Kidney (tissue), 14 donors: ENCODE data around the gene HEYL. TPM values are rescaled to one million over a fixed set of nuclear protein-coding genes. Genes with fewer than 3 reads are reported as not detected.

Experiments used
- DNase-seq, 5 donors: peaks; one replicate each; pipeline ENCODE4 v3.0.0-alpha.2; 2013 to 2020
- FAIRE-seq: peaks from 2 replicates; lab custom pipeline; 2012; peaks lifted over from hg19 to GRCh38; lab: Jason Lieb, UNC
- H3K27ac ChIP-seq, 2 donors: one replicate each; pipeline ENCODE4 v1.7.0; 2013; ENCODE audit warnings: low read depth in 2 of 2, low read length in 2 of 2, inconsistent platforms in 1 of 2
- H3K27me3 ChIP-seq: one replicate; pipeline ENCODE4 v1.7.1; 2013; ENCODE audit warnings: low read length, inconsistent platforms; ENCODE audit not compliant: control insufficient read depth, insufficient read depth
- H3K36me3 ChIP-seq, 3 donors: one replicate each; pipeline versions ENCODE4 v1.7.0 to v1.7.1; 2013; ENCODE audit warnings: low read length in 3 of 3, control low read depth in 1 of 3, inconsistent platforms in 1 of 3; ENCODE audit not compliant: insufficient read depth in 3 of 3, control insufficient read depth in 2 of 3
- H3K4me1 ChIP-seq, 3 donors: one replicate each; pipeline versions ENCODE4 v1.7.0 to v1.7.1; 2013; ENCODE audit warnings: low read length in 3 of 3, inconsistent platforms in 1 of 3, low read depth in 1 of 3; ENCODE audit not compliant: control insufficient read depth in 2 of 3, insufficient read depth in 2 of 3
- H3K4me3 ChIP-seq, 3 donors: one replicate each; pipeline versions ENCODE4 v1.7.0 to v1.8.1; 2013; ENCODE audit warnings: low read length in 3 of 3, control low read depth in 1 of 3, inconsistent platforms in 1 of 3
- H3K9ac ChIP-seq, 3 donors: one replicate each; pipeline versions ENCODE4 v1.7.0 to v1.7.1; 2013; ENCODE audit warnings: low read length in 3 of 3, control low read depth in 1 of 3, inconsistent platforms in 1 of 3
- H3K9me3 ChIP-seq, 3 donors: one replicate each; pipeline versions ENCODE4 v1.7.0 to v1.7.1; 2013; ENCODE audit warnings: low read length in 3 of 3, control low read depth in 1 of 3, inconsistent platforms in 1 of 3; ENCODE audit not compliant: control insufficient read depth in 2 of 3, insufficient read depth in 1 of 3
- CTCF ChIP-seq: IDR thresholded peaks from 3 replicates; pipeline ENCODE4 v1.5.1; 2012; ENCODE audit warnings: mild to moderate bottlenecking, moderate library complexity, borderline replicate concordance; ENCODE audit not compliant: insufficient read depth; ENCODE audit errors: extremely low read depth
- intact Hi-C: fragments of 100-400 bp; cut with DNase I; formaldehyde crosslinking; loops from one replicate; pipeline ENCODE4 v1.11.1; 2022
- polyA plus RNA-seq: library from polyadenylated mRNA; stranded (reverse); fragments of 350-450 nt; fragmentation: Illumina TruSeq; extraction: RNeasy Lipid Tissue Mini Kit (QIAGEN cat#74804); gene quantifications from one replicate; pipeline ENCODE4 v1.2.3, GENCODE V29; 2014; ENCODE audit warnings: low read depth, low replicate concordance; ENCODE audit not compliant: insufficient read depth
- total RNA-seq: library from RNA; stranded (reverse); fragmentation: NEBNext Ultra II Directional; extraction: Animal tissue kit (Norgen Biotek cat#: 25700); gene quantifications from one replicate; pipeline ENCODE4 v1.2.1, GENCODE V29; 2021
- donor health status: control.
- donor health status: control.
- donor health status: control.
- donor health status: control.
- donor health status: control.
- donor health status: DM: yes; HTN: yes; CAD: no.
- donor health status: Normal renal cell carcinoma (clear cell type).

The HEYL gene
- total and polyA plus RNA-seq, 2 donors from 2014 or later = 7.2 to 32.8 TPM

- H3K4me1 ChIP-seq = peaks cover 0 to 4% (median 0%) of the 10 kb centered on the region in 3 donors
- FAIRE-seq = no peak
- H3K27me3 ChIP-seq = no peaks in the 10 kb centered on the region
- H3K36me3 ChIP-seq = peaks cover 0 to 2% (median 0%) of the 10 kb centered on the region in 3 donors
- no peak overlapping the region for H3K4me3 ChIP-seq
- no peak overlapping the region for H3K9ac ChIP-seq
- no peak for TF ChIP-seq CTCF
- H3K27ac ChIP-seq = peak overlapping the region; percentile 40 to 58
- intact Hi-C loops = no loop called here
- no peak for DNase-seq
- H3K9me3 ChIP-seq = no peaks in the 10 kb centered on the region
These were observed 12.8 kb downstream of the HEYL start for GRCh38 chr1:39626646-39627045.

- Histone ChIP-seq H3K9ac (no peak overlapping the region), H3K9me3 (no peaks in the 10 kb centered on the region), H3K36me3 (no peaks in the 10 kb centered on the region), H3K4me3 (no peak overlapping the region), H3K27ac (peak overlapping the region; percentile 40 to 58), H3K4me1 (peaks cover 0 to 4% (median 0%) of the 10 kb centered on the region in 3 donors), H3K27me3 (no peaks in the 10 kb centered on the region)
- FAIRE-seq = no peak
- intact Hi-C loops = no loop called here
- DNase-seq = peak; percentile 67 to 95 (median 72)
- TF ChIP-seq CTCF = no peak
These were observed 13.8 kb downstream of the HEYL start for GRCh38 chr1:39625462-39626273.

GRCh38 chr1:39625009-39625408 is 14.4 kb downstream of the HEYL start:
- H3K27ac ChIP-seq = peak overlapping the region in 1 of 2 donors; percentile 37
- TF ChIP-seq CTCF = no peak
- H3K9me3 ChIP-seq = no peaks in the 10 kb centered on the region
- peaks cover 0 to 4% (median 0%) of the 10 kb centered on the region in 3 donors for H3K4me1 ChIP-seq
- no peaks in the 10 kb centered on the region for H3K36me3 ChIP-seq
- H3K27me3 ChIP-seq = no peaks in the 10 kb centered on the region
- FAIRE-seq (no peak), DNase-seq (no peak)
- no peak overlapping the region for H3K9ac ChIP-seq
- H3K4me3 ChIP-seq = no peak overlapping the region
- intact Hi-C loops = no loop called here
